Endothelial cell of umbilical vein (primary cell): Measurements from ENCODE around the gene TDRD5. TPM values are rescaled to one million over a fixed set of nuclear protein-coding genes. Genes with fewer than 3 reads are reported as not detected.

Experiments used
- BruUV-seq: library from RNA; stranded (reverse); fragments of 400-500 nt; replicated peaks from 2 replicates; lab custom pipeline; 2021; lab: Mats Ljungman, UMichigan
- CTCF ChIA-PET: fragments of 300-600, 350-600 bp; sonication (Branson Sonifier 250); formaldehyde crosslinking; loops from one replicate; lab custom pipeline; 2021; ENCODE audit warnings: antibody characterized with exemption, inconsistent platforms; lab: Charles Lee
- POLR2A ChIA-PET: fragments of 300-600, 350-600 bp; sonication (Branson Sonifier 250); formaldehyde crosslinking; loops from one replicate; lab custom pipeline; 2021; ENCODE audit warnings: antibody characterized with exemption, inconsistent platforms; lab: Charles Lee
- DNase-seq: peaks from one replicate; pipeline ENCODE4 v3.0.0-alpha.2; 2011; ENCODE audit warnings: low read depth, low spot score
- FAIRE-seq: peaks from 2 replicates; lab custom pipeline; 2011; peaks lifted over from hg19 to GRCh38; lab: Jason Lieb, UNC
- H2AFZ ChIP-seq: 2 replicates; pipeline ENCODE4 v1.6.0; 2012; ENCODE audit warnings: low read depth, low read length, control low read depth, inconsistent platforms
- H3K27ac ChIP-seq: 2 replicates; pipeline ENCODE4 v1.5.1; 2011; ENCODE audit warnings: low read depth, mild to moderate bottlenecking, control low read depth, low read length, moderate library complexity; ENCODE audit not compliant: insufficient read depth
- H3K27me3 ChIP-seq, 2 experiments: 2 replicates each; pipeline versions ENCODE4 v1.6.0 to v1.6.1; 2011; ENCODE audit warnings: low read length in 2 of 2, mixed read lengths in 1 of 2; ENCODE audit not compliant: control insufficient read depth in 2 of 2, insufficient read depth in 2 of 2
- H3K36me3 ChIP-seq, 2 experiments: 2 replicates in 1 of 2; 3 replicates in 1 of 2; pipeline ENCODE4 v1.5.1; 2011; ENCODE audit warnings: low read length in 2 of 2, mild to moderate bottlenecking in 1 of 2, moderate library complexity in 1 of 2; ENCODE audit not compliant: control insufficient read depth in 2 of 2, insufficient read depth in 2 of 2; ENCODE audit errors: extremely low read depth in 1 of 2
- H3K4me1 ChIP-seq: 3 replicates; pipeline ENCODE4 v1.5.1; 2011; ENCODE audit warnings: mild to moderate bottlenecking, low read length; ENCODE audit not compliant: control insufficient read depth, insufficient read depth; ENCODE audit errors: extremely low read depth
- H3K4me2 ChIP-seq: 2 replicates; pipeline ENCODE4 v1.6.1; 2011; ENCODE audit warnings: low read length, control low read depth, mixed read lengths; ENCODE audit not compliant: insufficient read depth
- H3K4me3 ChIP-seq, 3 experiments: fragments of 200-600 bp in 1 of 3; sonication (generic), shearing (Covaris generic) in 1 of 3; replicated peaks in 1 of 3; 2 replicates each; pipeline ENCODE4 v1.5.1; 2011 to 2016; ENCODE audit warnings: control low read depth in 3 of 3, low read length in 3 of 3, mild to moderate bottlenecking in 2 of 3, inconsistent platforms in 1 of 3, low read depth in 1 of 3, moderate library complexity in 1 of 3; ENCODE audit not compliant: insufficient read depth in 1 of 3
- H3K79me2 ChIP-seq: 2 replicates; pipeline ENCODE4 v1.6.0; 2012; ENCODE audit warnings: low read length, inconsistent platforms; ENCODE audit not compliant: control insufficient read depth, insufficient read depth
- H3K9ac ChIP-seq: replicated peaks from 2 replicates; pipeline ENCODE3; 2011; ENCODE audit warnings: low read length, control low read depth; ENCODE audit not compliant: insufficient read depth; ENCODE audit errors: extremely low read depth
- H3K9me1 ChIP-seq: replicated peaks from 3 replicates; pipeline ENCODE4 v1.6.0; 2011; ENCODE audit warnings: mild to moderate bottlenecking, low read length; ENCODE audit not compliant: control insufficient read depth, insufficient read depth; ENCODE audit errors: extremely low read depth
- H3K9me3 ChIP-seq: replicated peaks from 2 replicates; pipeline ENCODE4 v1.5.1; 2012; ENCODE audit warnings: low read length, inconsistent platforms; ENCODE audit not compliant: control insufficient read depth, insufficient read depth
- H4K20me1 ChIP-seq: replicated peaks from 2 replicates; pipeline ENCODE3; 2011; ENCODE audit warnings: mild to moderate bottlenecking, low read length; ENCODE audit not compliant: control insufficient read depth, insufficient read depth; ENCODE audit errors: extremely low read depth
- EZH2 ChIP-seq: IDR thresholded peaks from 2 replicates; pipeline ENCODE4 v1.6.1; 2012; ENCODE audit warnings: borderline replicate concordance, low read depth, mild to moderate bottlenecking, moderate library complexity, low read length, inconsistent platforms; ENCODE audit not compliant: severe bottlenecking
- FOS ChIP-seq: IDR thresholded peaks from 2 replicates; pipeline ENCODE4 v1.6.1; 2011; ENCODE audit warnings: mild to moderate bottlenecking, low read length, moderate library complexity, borderline replicate concordance; ENCODE audit not compliant: insufficient read depth
- GATA2 ChIP-seq: IDR thresholded peaks from 2 replicates; pipeline ENCODE4 v1.7.0; 2011; ENCODE audit warnings: low read depth, mild to moderate bottlenecking, moderate library complexity, mixed read lengths, low read length; ENCODE audit not compliant: insufficient read length, insufficient read depth
- JUN ChIP-seq: IDR thresholded peaks from 2 replicates; pipeline ENCODE4 v1.6.1; 2011; ENCODE audit warnings: borderline replicate concordance, low read depth; ENCODE audit not compliant: insufficient read length, insufficient read depth
- MYC ChIP-seq: IDR thresholded peaks from one replicate; pipeline ENCODE4 v1.6.1; 2011; ENCODE audit warnings: mild to moderate bottlenecking, low read depth, low read length
- POLR2A ChIP-seq: IDR thresholded peaks from 2 replicates; pipeline ENCODE4 v1.6.1; 2012; ENCODE audit warnings: low read depth, mild to moderate bottlenecking, control low read depth, low read length
- POLR2AphosphoS5 ChIP-seq: IDR thresholded peaks from 2 replicates; pipeline ENCODE4 v1.6.1; 2012; ENCODE audit warnings: low read depth, mild to moderate bottlenecking, control low read depth, low read length, moderate library complexity; ENCODE audit not compliant: insufficient read depth
- dilution Hi-C: fragments of 300-500 bp; cut with MboI; formaldehyde crosslinking; loops from one replicate; pipeline ENCODE4 v1.15.0; 2019; ENCODE audit warnings: low sequenced_read_pairs; ENCODE audit not compliant: extremely low pct_ligation_motif_present
- intact Hi-C: fragments of 100-400 bp; cut with micrococcal nuclease; formaldehyde crosslinking; loops from one replicate; pipeline ENCODE4 v1.10.0; 2022
- polyA plus RNA-seq, 4 experiments: library from polyadenylated mRNA; depleted of rRNA in 3 of 4; stranded (reverse) in 3 of 4; unstranded in 1 of 4; fragments of >200 nt; gene quantifications; 2 replicates each; pipeline versions ENCODE4 v1.2.1 to v1.2.3, GENCODE V29; 2011 to 2012; ENCODE audit warnings: missing spikeins in 1 of 4
- total RNA-seq: library from RNA; stranded (reverse); gene quantifications from 2 replicates; pipeline ENCODE4 v1.2.3, GENCODE V29; 2021
- TF ChIP-seq, protein P1 (sequence below): IDR thresholded peaks from 2 replicates; pipeline ENCODE4 v1.6.1; 2011; ENCODE audit not compliant: insufficient read depth, insufficient read length
- TF ChIP-seq, protein P2 (sequence below), 2 donors: IDR thresholded peaks; 1 replicate in 1 of 2; 2 replicates in 1 of 2; pipeline ENCODE4 v1.5.1; 2011; ENCODE audit warnings: low read length in 2 of 2, mild to moderate bottlenecking in 2 of 2, moderate library complexity in 2 of 2, control low read depth in 1 of 2, inconsistent platforms in 1 of 2, low read depth in 1 of 2; ENCODE audit not compliant: insufficient read depth in 1 of 2; ENCODE audit errors: extremely low read depth in 1 of 2

Gene TDRD5
- total and polyA plus RNA-seq, 2 donors (not counting 3 experiments of a cell fraction or from before 2014, with no cell fraction given): not detected

DNA sequence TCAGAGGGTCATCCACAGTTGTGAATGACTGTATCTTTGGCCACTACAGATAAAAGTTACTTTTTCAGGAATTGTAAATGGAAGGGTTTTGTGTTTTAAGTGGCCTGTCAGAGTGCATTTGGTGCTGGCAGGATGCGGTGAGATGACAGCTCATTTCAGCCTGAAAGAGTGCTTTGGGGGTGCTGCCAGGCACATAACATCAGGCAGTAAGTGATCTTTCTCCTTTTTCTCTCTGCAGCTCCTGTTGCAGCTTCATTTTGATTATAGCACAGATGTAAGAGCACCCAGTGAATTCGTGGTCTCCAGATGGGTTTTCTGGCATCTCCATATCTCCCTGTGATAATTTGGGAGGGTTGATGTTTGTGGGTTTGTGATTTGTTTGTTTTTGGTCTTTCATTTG is 136.6 kb downstream of the TDRD5 start:
- H2AFZ ChIP-seq: no peak overlapping the region
- no peak overlapping the region for H3K9ac ChIP-seq
- no peak for DNase-seq
- H3K27ac ChIP-seq: no peak overlapping the region
- H3K27me3 ChIP-seq: peaks cover 23 to 29% of the 10 kb centered on the region in 2 experiments
- intact Hi-C loops (no loop called here), dilution Hi-C loops (no loop called here)
- FAIRE-seq: no peak
- no peaks in the 10 kb centered on the region for H3K9me1 ChIP-seq
- no peak overlapping the region for H3K4me2 ChIP-seq
- H4K20me1 ChIP-seq: no peaks in the 10 kb centered on the region
- no TSS peak for BruUV-seq
- ChIA-PET POLR2A (no interaction called here), CTCF (interaction anchor here (0.7 to 3.1 kb wide), 4 partner anchors 22 to 87 kb away, joined by 3 to 12 read pairs (median 4); no protein-coding TSS in a partner anchor)
- no peak for TF ChIP-seq JUN
- TF ChIP-seq MYC: no peak
- H3K79me2 ChIP-seq: no peaks in the 10 kb centered on the region
- H3K36me3 ChIP-seq: no peaks in the 10 kb centered on the region
- no peaks in the 10 kb centered on the region for H3K4me1 ChIP-seq
- no peaks in the 10 kb centered on the region for H3K9me3 ChIP-seq
- H3K4me3 ChIP-seq: no peak overlapping the region

DNA sequence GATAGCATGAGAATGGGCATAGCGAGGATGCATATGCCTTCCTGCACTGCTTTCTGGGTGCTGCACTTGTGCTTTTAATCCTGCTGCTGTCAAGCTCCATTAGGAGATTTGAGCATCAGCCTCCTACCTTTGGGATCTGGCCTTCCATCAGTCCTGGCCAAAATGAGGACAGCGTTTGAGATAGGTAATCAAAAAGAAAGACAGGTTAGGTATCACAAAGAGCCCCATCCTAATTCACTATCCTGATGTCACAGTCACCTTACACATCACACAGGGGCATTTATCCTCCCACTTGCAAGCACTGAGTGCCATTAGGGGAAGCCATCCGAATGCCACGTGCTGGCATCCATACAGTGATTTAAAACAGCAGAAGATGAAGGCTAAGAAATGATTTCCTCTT is 138.2 kb downstream of the TDRD5 start:
- no peak overlapping the region for H3K9ac ChIP-seq
- no peaks in the 10 kb centered on the region for H3K9me3 ChIP-seq
- BruUV-seq: no TSS peak
- H3K4me1 ChIP-seq: no peaks in the 10 kb centered on the region
- H3K27ac ChIP-seq: no peak overlapping the region
- H2AFZ ChIP-seq: no peak overlapping the region
- H3K4me3 ChIP-seq: no peak overlapping the region
- TF ChIP-seq EZH2 (no peak), POLR2AphosphoS5 (no peak), FOS (no peak), JUN (no peak), POLR2A (no peak), MYC (no peak), GATA2 (no peak)
- TF ChIP-seq, protein P1, sequence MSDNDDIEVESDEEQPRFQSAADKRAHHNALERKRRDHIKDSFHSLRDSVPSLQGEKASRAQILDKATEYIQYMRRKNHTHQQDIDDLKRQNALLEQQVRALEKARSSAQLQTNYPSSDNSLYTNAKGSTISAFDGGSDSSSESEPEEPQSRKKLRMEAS: no peak
- TF ChIP-seq, protein P2, sequence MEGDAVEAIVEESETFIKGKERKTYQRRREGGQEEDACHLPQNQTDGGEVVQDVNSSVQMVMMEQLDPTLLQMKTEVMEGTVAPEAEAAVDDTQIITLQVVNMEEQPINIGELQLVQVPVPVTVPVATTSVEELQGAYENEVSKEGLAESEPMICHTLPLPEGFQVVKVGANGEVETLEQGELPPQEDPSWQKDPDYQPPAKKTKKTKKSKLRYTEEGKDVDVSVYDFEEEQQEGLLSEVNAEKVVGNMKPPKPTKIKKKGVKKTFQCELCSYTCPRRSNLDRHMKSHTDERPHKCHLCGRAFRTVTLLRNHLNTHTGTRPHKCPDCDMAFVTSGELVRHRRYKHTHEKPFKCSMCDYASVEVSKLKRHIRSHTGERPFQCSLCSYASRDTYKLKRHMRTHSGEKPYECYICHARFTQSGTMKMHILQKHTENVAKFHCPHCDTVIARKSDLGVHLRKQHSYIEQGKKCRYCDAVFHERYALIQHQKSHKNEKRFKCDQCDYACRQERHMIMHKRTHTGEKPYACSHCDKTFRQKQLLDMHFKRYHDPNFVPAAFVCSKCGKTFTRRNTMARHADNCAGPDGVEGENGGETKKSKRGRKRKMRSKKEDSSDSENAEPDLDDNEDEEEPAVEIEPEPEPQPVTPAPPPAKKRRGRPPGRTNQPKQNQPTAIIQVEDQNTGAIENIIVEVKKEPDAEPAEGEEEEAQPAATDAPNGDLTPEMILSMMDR (IDR thresholded peaks at IDR 0.05; ENCODE audit: extremely low read depth in 1 of 2, insufficient read depth in 1 of 2, low read depth in 1 of 2, low read length in 2 of 2): no peak
- no peaks in the 10 kb centered on the region for H4K20me1 ChIP-seq
- dilution Hi-C loops: no loop called here
- intact Hi-C loops: no loop called here
- H3K27me3 ChIP-seq: peaks cover 23 to 29% of the 10 kb centered on the region in 2 experiments
- CTCF ChIA-PET: interaction anchor here (0.9 to 1.6 kb wide), 4 partner anchors 9 to 85 kb away, joined by 3 to 9 read pairs (median 4); no protein-coding TSS in a partner anchor
- no peak overlapping the region for H3K4me2 ChIP-seq
- POLR2A ChIA-PET: no interaction called here
- FAIRE-seq (no peak), DNase-seq (no peak)
- no peaks in the 10 kb centered on the region for H3K36me3 ChIP-seq
- no peaks in the 10 kb centered on the region for H3K9me1 ChIP-seq
- H3K79me2 ChIP-seq: no peaks in the 10 kb centered on the region
